ENCODE data around the gene CR1. TPM values are rescaled to one million over a fixed set of nuclear protein-coding genes. Genes with fewer than 3 reads are reported as not detected.
"Not testable (repeated sequence)": the region's sequence is repeated elsewhere in the genome, so short reads cannot be mapped to it uniquely, and the experiment has no call there.

CR1 gene
- total RNA-seq, 4 donors from 2014 or later, result 1.5 to 12.0 (median 3.3) TPM

- Histone ChIP-seq H3K4me1 (no peaks in the 10 kb centered on the region), H3K4me3 (no peak overlapping the region), H3K36me3 (no peaks in the 10 kb centered on the region), H3K27me3 (no peaks in the 10 kb centered on the region), H3K27ac (no peak overlapping the region), H3K9me3 (no peaks in the 10 kb centered on the region)
- no peak for DNase-seq
- TF ChIP-seq POLR2AphosphoS5 (IDR thresholded peaks at IDR 0.05), result no peak
- no peak for TF ChIP-seq POLR2A (IDR thresholded peaks at IDR 0.05)
- TF ChIP-seq EP300 (IDR thresholded peaks at IDR 0.05; ENCODE audit: low read depth), result no peak
- TF ChIP-seq CTCF (IDR thresholded peaks at IDR 0.05), result no peak
- 83 to 88% methylated on average over 1 to 7 of the region's 7 CpGs for WGBS, 2 donors (ENCODE audit: low coverage in 1 of 2)
- in situ Hi-C loops (cut with MboI; ENCODE audit: low pct_ligation_motif_present in 1 of 4, low pct_unique_long_range_greater_than_20kb in 1 of 4, low sequenced_read_pairs in 3 of 4), result no loop called here
- intact Hi-C loops (cut with DNase I; ENCODE audit: low total_unique reads), result no loop called here
Observed at GRCh38 chr1:207658408-207658807, 162.5 kb downstream of the CR1 start.

- Histone ChIP-seq H3K36me3 (no peaks in the 10 kb centered on the region), H3K9me3 (no peaks in the 10 kb centered on the region), H3K4me3 (no peak overlapping the region), H3K4me1 (no peaks in the 10 kb centered on the region), H3K27me3 (no peaks in the 10 kb centered on the region), H3K27ac (no peak overlapping the region)
- in situ Hi-C loops (cut with MboI; ENCODE audit: low pct_ligation_motif_present in 1 of 4, low pct_unique_long_range_greater_than_20kb in 1 of 4, low sequenced_read_pairs in 3 of 4), result no loop called here
- TF ChIP-seq CTCF (IDR thresholded peaks at IDR 0.05) (no peak), POLR2AphosphoS5 (IDR thresholded peaks at IDR 0.05) (no peak), EP300 (IDR thresholded peaks at IDR 0.05; ENCODE audit: low read depth) (no peak), POLR2A (IDR thresholded peaks at IDR 0.05) (no peak)
- no peak for DNase-seq
- intact Hi-C loops (cut with DNase I; ENCODE audit: low total_unique reads), result no loop called here
- 83% methylated on average over 9 of the region's 9 CpGs; no CpG with 5 or more reads in 1 of the 2 donors for WGBS, 2 donors (ENCODE audit: low coverage in 1 of 2)
Observed at GRCh38 chr1:207658904-207659485, 163.0 kb downstream of the CR1 start.

- intact Hi-C loops (cut with DNase I; ENCODE audit: low total_unique reads), result no loop called here
- Histone ChIP-seq H3K36me3 (no peaks in the 10 kb centered on the region), H3K9me3 (no peaks in the 10 kb centered on the region), H3K4me1 (no peaks in the 10 kb centered on the region), H3K27ac (no peak overlapping the region), H3K4me3 (no peak overlapping the region), H3K27me3 (no peaks in the 10 kb centered on the region)
- peak; percentile 10 for DNase-seq
- 49 to 55% methylated on average over 3 to 9 of the region's 10 CpGs for WGBS, 2 donors (ENCODE audit: low coverage in 1 of 2)
- TF ChIP-seq EP300 (IDR thresholded peaks at IDR 0.05; ENCODE audit: low read depth), result no peak
- no peak for TF ChIP-seq CTCF (IDR thresholded peaks at IDR 0.05)
- no peak for TF ChIP-seq POLR2AphosphoS5 (IDR thresholded peaks at IDR 0.05)
- TF ChIP-seq POLR2A (IDR thresholded peaks at IDR 0.05), result no peak
- in situ Hi-C loops (cut with MboI; ENCODE audit: low pct_ligation_motif_present in 1 of 4, low pct_unique_long_range_greater_than_20kb in 1 of 4, low sequenced_read_pairs in 3 of 4), result no loop called here
Observed at GRCh38 chr1:207659545-207660153, 163.7 kb downstream of the CR1 start.

- H3K4me1 ChIP-seq; H3K27ac ChIP-seq; H3K36me3 ChIP-seq; H3K4me3 ChIP-seq; intact Hi-C loops (cut with DNase I; ENCODE audit: low total_unique reads); DNase-seq; in situ Hi-C loops (cut with MboI; ENCODE audit: low pct_ligation_motif_present in 1 of 4, low pct_unique_long_range_greater_than_20kb in 1 of 4, low sequenced_read_pairs in 3 of 4); H3K9me3 ChIP-seq: not testable (repeated sequence)
- peaks cover 16% of the 10 kb centered on the region for H3K27me3 ChIP-seq
- 74% methylated on average over 2 of the region's 2 CpGs; no CpG with 5 or more reads in 1 of the 2 donors for WGBS, 2 donors (ENCODE audit: low coverage in 1 of 2)
Observed at GRCh38 chr1:207661420-207661819, 165.5 kb downstream of the CR1 start.

All from transverse colon (tissue), 4 donors.